IMR-90 (cell line): ENCODE data around the gene SURF6. TPM values are rescaled to one million over a fixed set of nuclear protein-coding genes. Genes with fewer than 3 reads are reported as not detected.

ENCODE experiments used
- ATAC-seq: fragments of 200-7000 bp; cut with Tn5 transposase; 2 replicates; pipeline ENCODE4 v1.9.1; 2020; ENCODE audit warnings: low read depth, mild to moderate bottlenecking, moderate library complexity
- BruUV-seq: library from RNA; stranded (reverse); fragments of 400-500 nt; replicated peaks from 2 replicates; lab custom pipeline; 2021; lab: Mats Ljungman, UMichigan
- CTCF ChIA-PET: fragments of 300-600 bp; formaldehyde crosslinking; extraction: SDS; loops from one replicate; lab custom pipeline; 2021; ENCODE audit warnings: antibody characterized with exemption; lab: Yijun Ruan, JAX
- POLR2A ChIA-PET: fragments of 300-600 bp; sonication (Branson Sonifier 250); formaldehyde crosslinking; loops from one replicate; lab custom pipeline; 2022; ENCODE audit warnings: antibody characterized with exemption; ENCODE audit not compliant: unreplicated experiment; lab: Charles Lee
- DNase-seq: peaks from one replicate; pipeline ENCODE4 v3.0.0; 2013
- H2AFZ ChIP-seq: replicated peaks from 2 replicates; pipeline ENCODE3; 2013; ENCODE audit warnings: low read length, mild to moderate bottlenecking; ENCODE audit not compliant: poor library complexity
- H2AK5ac ChIP-seq: 2 replicates; pipeline ENCODE4 v1.6.1; 2013; ENCODE audit warnings: low read depth, low read length, inconsistent platforms
- H2AK9ac ChIP-seq: replicated peaks from 2 replicates; pipeline ENCODE3; 2013; ENCODE audit warnings: mild to moderate bottlenecking, low read depth, low read length, moderate library complexity; ENCODE audit not compliant: poor library complexity
- H2BK120ac ChIP-seq: 2 replicates; pipeline ENCODE4 v1.6.1; 2013; ENCODE audit warnings: low read depth, low read length, inconsistent platforms
- H2BK15ac ChIP-seq: 3 replicates; pipeline ENCODE4 v1.6.1; 2013; ENCODE audit warnings: low read depth, low read length, inconsistent platforms
- H2BK20ac ChIP-seq: 2 replicates; pipeline ENCODE4 v1.6.1; 2013; ENCODE audit warnings: low read depth, mild to moderate bottlenecking, inconsistent platforms, low read length, moderate library complexity
- H2BK5ac ChIP-seq: 2 replicates; pipeline ENCODE4 v1.6.1; 2013; ENCODE audit warnings: mild to moderate bottlenecking, low read depth, low read length, inconsistent platforms; ENCODE audit not compliant: poor library complexity, severe bottlenecking
- H3K14ac ChIP-seq: replicated peaks from 2 replicates; pipeline ENCODE4 v1.6.1; 2013; ENCODE audit warnings: low read depth, low read length, inconsistent platforms
- H3K18ac ChIP-seq: 2 replicates; pipeline ENCODE4 v1.6.1; 2013; ENCODE audit warnings: low read depth, low read length, control low read depth
- H3K23ac ChIP-seq: 2 replicates; pipeline ENCODE4 v1.6.1; 2013; ENCODE audit warnings: low read depth, low read length, inconsistent platforms
- H3K27ac ChIP-seq: 2 replicates; pipeline ENCODE4 v1.5.1; 2013; ENCODE audit warnings: mild to moderate bottlenecking, control low read depth, low read length; ENCODE audit not compliant: insufficient read depth
- H3K27me3 ChIP-seq: 2 replicates; pipeline ENCODE4 v1.6.1; 2013; ENCODE audit warnings: low read length; ENCODE audit not compliant: control insufficient read depth, insufficient read depth
- H3K36me3 ChIP-seq: 2 replicates; pipeline ENCODE4 v1.6.1; 2013; ENCODE audit warnings: low read length, mixed read lengths; ENCODE audit not compliant: control insufficient read depth, insufficient read depth
- H3K4ac ChIP-seq: 2 replicates; pipeline ENCODE4 v1.6.1; 2013; ENCODE audit warnings: low read depth, low read length, inconsistent platforms
- H3K4me1 ChIP-seq: 2 replicates; pipeline ENCODE4 v1.6.1; 2013; ENCODE audit warnings: low read length, mixed read lengths; ENCODE audit not compliant: control insufficient read depth, insufficient read depth
- H3K4me2 ChIP-seq: 2 replicates; pipeline ENCODE4 v1.6.1; 2013; ENCODE audit warnings: low read depth, mild to moderate bottlenecking, control low read depth, low read length, moderate library complexity
- H3K4me3 ChIP-seq: 2 replicates; pipeline ENCODE4 v1.5.1; 2013; ENCODE audit warnings: low read depth, mild to moderate bottlenecking, control low read depth, low read length, moderate library complexity; ENCODE audit not compliant: insufficient read depth
- H3K56ac ChIP-seq: 2 replicates; pipeline ENCODE4 v1.6.1; 2013; ENCODE audit warnings: low read length, inconsistent platforms; ENCODE audit not compliant: insufficient read depth; ENCODE audit errors: extremely low read depth
- H3K79me1 ChIP-seq, 2 experiments: 2 replicates each; pipeline ENCODE4 v1.6.1; 2013; ENCODE audit warnings: low read length in 2 of 2, inconsistent platforms in 1 of 2, low read depth in 1 of 2
- H3K9ac ChIP-seq: 2 replicates; pipeline ENCODE4 v1.6.1; 2013; ENCODE audit warnings: low read depth, low read length, control low read depth
- H3K9me1 ChIP-seq: 2 replicates; pipeline ENCODE4 v1.6.1; 2013; ENCODE audit warnings: low read length, inconsistent platforms; ENCODE audit not compliant: insufficient read depth
- H3K9me3 ChIP-seq: 2 replicates; pipeline ENCODE4 v1.6.1; 2013; ENCODE audit warnings: low read length; ENCODE audit not compliant: control insufficient read depth, insufficient read depth
- H4K20me1 ChIP-seq: 2 replicates; pipeline ENCODE4 v1.6.1; 2013; ENCODE audit warnings: low read length, inconsistent platforms; ENCODE audit not compliant: insufficient read depth
- H4K5ac ChIP-seq: 2 replicates; pipeline ENCODE4 v1.6.1; 2013; ENCODE audit warnings: mild to moderate bottlenecking, low read depth, low read length, control low read depth
- H4K8ac ChIP-seq, 2 experiments: 2 replicates each; pipeline ENCODE4 v1.6.1; 2013; ENCODE audit warnings: low read depth in 2 of 2, low read length in 2 of 2, control low read depth in 1 of 2, inconsistent platforms in 1 of 2
- H4K91ac ChIP-seq: 2 replicates; pipeline ENCODE4 v1.6.1; 2013; ENCODE audit warnings: low read depth, low read length, inconsistent platforms; ENCODE audit not compliant: insufficient read depth
- CEBPB ChIP-seq: IDR thresholded peaks from 2 replicates; pipeline ENCODE4 v1.6.1; 2012; ENCODE audit warnings: low read depth, low read length, improper control_type of control experiment
- FOS ChIP-seq: fragments of 150-350 bp; IDR thresholded peaks from 2 replicates; pipeline ENCODE4 v1.6.1; 2016; ENCODE audit warnings: low read depth, low read length
- WGBS, 2 experiments: methylation state at CpG; one replicate each; pipeline versions ENCODE4 v1.1.5 to v1.1.7; 2013; ENCODE audit warnings: missing lambda C conversion rate in 2 of 2; ENCODE audit not compliant: insufficient read length in 1 of 2; ENCODE audit errors: extremely low coverage in 2 of 2; 5-methylcytosine and 5-hydroxymethylcytosine counted together
- dilution Hi-C: fragments of 300-500 bp; cut with HindIII; formaldehyde crosslinking; loops from one replicate; pipeline ENCODE4 v1.14.3; 2018; ENCODE audit warnings: low sequenced_read_pairs; ENCODE audit not compliant: unreplicated experiment
- in situ Hi-C: fragments of 300-500 bp; cut with MboI; formaldehyde crosslinking; loops from 3 replicates; pipeline ENCODE4 v1.14.3; 2019; ENCODE audit warnings: low sequenced_read_pairs, inconsistent platforms, mixed read lengths
- intact Hi-C: fragments of 100-400 bp; cut with micrococcal nuclease; formaldehyde crosslinking; loops from 2 replicates; pipeline ENCODE4 v1.10.0; 2022
- polyA plus RNA-seq, 3 experiments: library from polyadenylated mRNA; depleted of rRNA; stranded (reverse); fragments of >200 nt; gene quantifications; 2 replicates each; pipeline ENCODE4 v1.2.3, GENCODE V29; 2012; ENCODE audit warnings: low replicate concordance in 1 of 3
- total RNA-seq: library from RNA; depleted of rRNA; stranded (reverse); fragments of >200 nt; gene quantifications from 2 replicates; pipeline ENCODE4 v1.2.3, GENCODE V29; 2012

SURF6 gene
- total and polyA plus RNA-seq, 2 of the 4 experiments (the other 2 are of a cell fraction), result 6.1 to 12.8 TPM

DNA sequence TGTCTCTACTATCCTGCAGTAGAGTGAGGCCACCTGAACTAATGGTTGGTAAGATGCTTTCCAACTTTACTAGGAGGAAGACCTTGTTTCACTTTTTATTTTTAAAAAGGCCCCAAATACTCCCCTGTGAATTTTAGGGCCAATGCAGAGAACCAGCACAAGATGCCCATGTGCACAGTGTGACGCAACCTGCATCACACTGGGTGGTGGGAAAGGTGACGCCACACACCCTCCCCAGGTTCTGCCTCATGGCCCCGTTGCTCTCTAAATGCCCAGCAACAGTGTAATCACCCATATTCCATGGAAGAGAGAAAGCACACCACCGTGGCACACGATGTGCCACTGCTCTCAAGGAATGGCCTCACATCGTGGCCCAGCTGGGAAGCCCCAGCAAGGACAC is 33.4 kb upstream of the SURF6 start:
- dilution Hi-C loops, result no loop called here
- DNase-seq, result no peak
- H3K9me3 ChIP-seq, result no peaks in the 10 kb centered on the region

More for the DNA sequence above, 33.4 kb upstream of the SURF6 start:
- no peak overlapping the region for H2BK15ac ChIP-seq
- H4K20me1 ChIP-seq, result peaks cover 98% of the 10 kb centered on the region
- ChIA-PET CTCF (no interaction called here), POLR2A (no interaction called here)
- no peak overlapping the region for H3K4me2 ChIP-seq
- H4K91ac ChIP-seq, result no peak overlapping the region
- no peak overlapping the region for H3K14ac ChIP-seq
- no peak overlapping the region for H2AFZ ChIP-seq
- no peaks in the 10 kb centered on the region for H3K27me3 ChIP-seq
- no peak overlapping the region for H3K18ac ChIP-seq
- H4K5ac ChIP-seq, result no peak overlapping the region
- H3K36me3 ChIP-seq, result peaks cover 76% of the 10 kb centered on the region
- WGBS, 2 experiments, result 97% methylated on average over 3 of the region's 6 CpGs; no CpG with 5 or more reads in 1 of the 2 experiments
- ATAC-seq, result no peak
- peaks cover 32% of the 10 kb centered on the region for H3K9me1 ChIP-seq
- peaks cover 22 to 68% of the 10 kb centered on the region in 2 experiments for H3K79me1 ChIP-seq
- H2BK20ac ChIP-seq, result no peak overlapping the region
- no peak overlapping the region for H2BK120ac ChIP-seq
- no peak overlapping the region for H2BK5ac ChIP-seq
- H3K56ac ChIP-seq, result no peak overlapping the region
- no peak overlapping the region for H2AK5ac ChIP-seq
- intact Hi-C loops (no loop called here), in situ Hi-C loops (no loop called here)
- H3K27ac ChIP-seq, result no peak overlapping the region
- H3K23ac ChIP-seq, result no peak overlapping the region
- H4K8ac ChIP-seq, result no peak overlapping the region
- H2AK9ac ChIP-seq, result no peak overlapping the region
- H3K9ac ChIP-seq, result no peak overlapping the region
- TF ChIP-seq CEBPB, result peak; percentile 66
- TF ChIP-seq FOS, result no peak
- no peak overlapping the region for H3K4me3 ChIP-seq
- H3K4me1 ChIP-seq, result peaks cover 12% of the 10 kb centered on the region
- no TSS peak for BruUV-seq
- no peak overlapping the region for H3K4ac ChIP-seq
